ENCODE results near the gene TMEM144. TPM values are rescaled to one million over a fixed set of nuclear protein-coding genes. Genes with fewer than 3 reads are reported as not detected.
"Not testable (repeated sequence)": the region's sequence is repeated elsewhere in the genome, so short reads cannot be mapped to it uniquely, and the experiment has no call there.

The TMEM144 gene
- total RNA-seq, 1 donor from 2014 or later = 2.4 TPM

GRCh38 chr4:158189422-158189821, 20.9 kb upstream of the TMEM144 start:
- no peak for FAIRE-seq
- DNase-seq (ENCODE audit: low spot score in 2 of 2) = no peak

GRCh38 chr4:158190718-158191117, 19.6 kb upstream of the TMEM144 start:
- no peak for FAIRE-seq
- DNase-seq (ENCODE audit: low spot score in 2 of 2) = no peak

DNA sequence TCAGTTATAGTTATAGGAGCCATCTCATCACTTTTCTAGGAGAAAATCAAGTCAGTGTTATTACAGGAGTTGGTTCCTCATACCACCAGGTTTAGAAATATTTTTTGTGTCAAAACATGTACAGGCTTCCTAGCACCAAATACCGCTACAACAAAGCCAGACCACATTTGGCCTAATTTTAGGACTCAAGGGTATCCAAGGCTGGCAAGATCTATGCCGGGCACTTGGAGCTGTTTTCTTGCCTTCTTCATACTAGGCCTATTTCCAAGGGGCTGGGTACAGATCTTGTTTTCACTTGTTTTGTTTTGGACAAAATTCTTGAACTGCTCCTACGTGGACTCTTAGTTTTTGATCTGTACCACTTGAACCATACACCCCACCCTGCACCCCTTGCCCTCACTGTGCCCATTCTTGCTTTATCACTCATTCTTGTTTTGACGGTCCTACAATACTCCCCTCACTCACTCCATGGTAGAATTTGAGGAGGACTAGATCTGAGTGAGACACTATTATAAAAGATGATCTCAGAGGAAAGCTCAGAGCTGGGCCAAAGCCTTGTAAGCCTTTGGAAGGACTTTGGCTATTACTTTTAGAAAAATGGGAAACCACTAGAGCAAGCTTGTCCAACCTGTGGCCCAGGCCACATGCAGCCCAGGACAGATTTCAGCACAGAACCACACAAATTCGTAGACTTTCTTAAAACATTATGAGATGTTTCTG, 17.7 kb upstream of the TMEM144 start:
- no peak for FAIRE-seq
- DNase-seq (ENCODE audit: low spot score in 2 of 2) = no peak

GRCh38 chr4:158193171-158193749, 17.0 kb upstream of the TMEM144 start:
- no peak for DNase-seq (ENCODE audit: low spot score in 2 of 2)
- peak; percentile 79 for FAIRE-seq

GRCh38 chr4:158195297-158195696, 15.0 kb upstream of the TMEM144 start:
- no peak for FAIRE-seq
- DNase-seq (ENCODE audit: low spot score in 2 of 2) = no peak

- no peak for FAIRE-seq
- no peak for DNase-seq (ENCODE audit: low spot score in 2 of 2)
Observed at GRCh38 chr4:158197194-158197776, 13.0 kb upstream of the TMEM144 start.

DNA sequence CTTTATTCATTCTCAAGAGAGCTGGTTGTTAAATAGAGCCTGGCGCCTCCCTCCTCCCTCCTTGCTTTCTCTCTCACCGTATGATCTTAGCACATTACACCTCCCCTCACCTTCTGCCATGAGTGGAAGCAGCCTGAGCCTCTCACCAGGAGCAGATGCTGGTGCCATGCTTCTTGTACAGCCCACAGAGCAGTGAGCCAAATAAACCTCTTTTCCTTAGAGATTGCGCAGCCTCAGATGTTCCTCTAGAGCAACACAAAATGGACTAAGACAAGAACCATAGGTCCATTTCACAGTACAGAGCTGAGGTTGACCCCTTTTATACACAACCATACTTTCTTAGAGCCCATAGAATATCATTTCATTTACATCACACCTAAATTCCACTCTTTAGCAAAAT, 10.1 kb upstream of the TMEM144 start:
- FAIRE-seq = no peak
- DNase-seq (ENCODE audit: low spot score in 2 of 2) = no peak

GRCh38 chr4:158201322-158201721, 9.0 kb upstream of the TMEM144 start:
- no peak for FAIRE-seq
- DNase-seq (ENCODE audit: low spot score in 2 of 2) = no peak

GRCh38 chr4:158201876-158202275, 8.4 kb upstream of the TMEM144 start:
- no peak for DNase-seq (ENCODE audit: low spot score in 2 of 2)
- no peak for FAIRE-seq

DNA sequence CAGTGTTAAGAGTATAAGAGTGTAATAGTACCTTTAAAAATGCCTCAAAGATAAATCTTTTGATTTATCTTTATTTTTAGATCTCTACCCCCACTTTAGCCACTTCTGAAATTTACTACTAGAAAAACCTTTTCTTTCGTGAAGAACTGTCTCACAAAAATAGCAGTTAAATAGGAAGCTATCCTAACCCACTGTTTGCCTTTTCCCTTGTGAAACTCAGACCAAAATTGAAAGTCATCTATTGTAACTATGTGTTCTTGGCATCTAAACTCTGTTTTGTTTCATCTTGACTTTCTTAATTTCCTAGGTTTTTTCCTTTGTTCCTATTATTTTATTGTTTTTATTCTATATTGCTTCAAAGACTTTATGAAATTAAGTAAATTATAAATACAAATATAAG, 7.8 kb upstream of the TMEM144 start:
- FAIRE-seq = peak; percentile 3

GRCh38 chr4:158203436-158203835, 6.8 kb upstream of the TMEM144 start:
- DNase-seq (ENCODE audit: low spot score in 2 of 2) (no peak), FAIRE-seq (no peak)

More for the DNA sequence above, 7.8 kb upstream of the TMEM144 start:
- DNase-seq (ENCODE audit: low spot score in 2 of 2) = no peak

- DNase-seq (ENCODE audit: low spot score in 2 of 2) (no peak), FAIRE-seq (peak; percentile 99)
Observed at GRCh38 chr4:158203929-158204328, 6.4 kb upstream of the TMEM144 start.

DNA sequence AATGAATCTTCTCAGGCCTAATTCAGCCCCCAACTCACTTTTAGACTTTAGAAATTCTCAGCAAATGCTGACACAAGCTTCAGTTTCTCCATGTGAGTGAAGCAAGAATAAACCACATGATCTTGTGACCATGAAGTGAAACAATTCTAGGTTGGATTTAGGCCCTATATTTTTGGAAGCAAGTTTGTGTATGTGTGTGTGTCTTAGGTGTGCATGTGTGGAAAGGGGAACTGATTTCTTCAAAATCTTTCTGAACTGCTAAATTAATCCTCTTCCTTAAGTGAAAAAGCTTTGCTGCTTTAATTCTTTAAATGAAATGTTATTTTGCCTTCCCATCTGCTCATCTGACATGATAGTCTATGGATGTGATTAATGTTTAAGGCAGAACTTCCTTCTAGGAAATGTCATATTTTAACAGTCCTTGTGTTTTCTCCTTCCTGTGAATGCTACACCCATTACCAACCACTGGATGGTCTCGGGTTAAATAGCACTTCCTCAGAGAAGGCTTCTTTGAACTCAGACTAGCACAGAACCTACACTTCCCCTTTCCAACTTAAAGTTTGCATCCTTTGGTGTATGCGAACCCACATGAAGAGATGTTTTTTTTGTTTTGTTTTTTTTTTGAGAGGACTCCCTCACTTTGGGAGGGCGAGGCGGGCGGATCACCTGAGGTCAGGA, 1.2 kb upstream of the TMEM144 start:
- FAIRE-seq = no peak
- no peak for DNase-seq (ENCODE audit: low spot score in 2 of 2)

DNA sequence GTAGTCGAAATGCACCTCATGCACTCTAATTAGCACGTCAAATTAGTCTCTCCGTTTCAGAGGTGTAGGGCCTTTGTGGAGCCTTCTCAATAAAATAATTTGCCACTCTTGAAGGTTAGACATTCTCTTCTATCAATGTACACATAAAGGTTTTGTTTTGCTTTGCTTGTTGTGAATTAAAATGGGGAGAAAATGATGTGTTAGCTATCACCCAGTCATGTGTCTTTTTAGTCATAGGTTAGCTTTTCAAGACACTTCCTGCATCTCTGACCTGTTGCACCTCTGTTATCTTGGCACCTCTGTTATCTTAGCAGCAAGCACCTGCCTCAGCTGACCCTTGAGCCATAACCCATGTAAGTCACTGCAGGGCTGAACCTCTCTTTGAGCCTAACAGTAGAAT, 936 bp downstream of the TMEM144 start:
- FAIRE-seq (no peak), DNase-seq (ENCODE audit: low spot score in 2 of 2) (no peak)

DNA sequence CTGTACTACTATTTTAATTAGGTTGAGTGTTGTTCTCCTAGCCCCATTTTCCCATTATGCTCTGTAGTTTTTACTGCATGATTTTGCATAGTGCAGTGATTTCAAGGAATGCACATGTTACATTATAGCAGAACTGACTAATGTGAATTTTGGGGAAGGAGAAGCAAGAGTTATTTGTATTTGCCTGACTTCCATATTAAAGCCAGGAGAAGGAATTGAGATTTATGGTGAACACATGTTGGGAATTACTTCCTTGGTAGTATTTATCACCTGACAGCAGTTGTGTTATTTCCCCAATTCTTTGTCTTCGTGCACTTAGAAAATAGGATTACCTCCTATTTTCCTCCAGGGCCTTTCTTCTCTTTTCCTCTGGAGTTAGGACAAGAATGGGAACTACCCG, 3.2 kb downstream of the TMEM144 start:
- FAIRE-seq (no peak), DNase-seq (ENCODE audit: low spot score in 2 of 2) (no peak)

DNA sequence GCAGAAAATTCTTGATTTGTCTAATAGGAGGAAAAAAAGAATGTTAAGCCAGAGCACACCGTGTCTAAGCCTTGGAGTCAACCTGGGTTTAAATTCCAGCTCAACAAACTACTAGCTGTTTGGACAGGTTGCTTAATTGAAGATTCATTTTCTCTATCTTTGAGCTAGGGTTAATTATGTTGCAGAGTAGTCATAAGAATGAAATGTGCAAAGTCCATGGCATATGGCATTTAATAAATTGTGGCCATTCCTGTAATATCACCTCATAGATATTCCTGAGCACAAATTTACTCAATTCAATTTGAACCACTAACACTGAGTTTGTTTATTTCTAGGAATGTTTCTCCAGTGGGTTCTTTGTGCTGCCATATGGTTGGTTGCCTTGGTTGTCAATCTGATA, 4.6 kb downstream of the TMEM144 start:
- no peak for DNase-seq (ENCODE audit: low spot score in 2 of 2)
- no peak for FAIRE-seq

GRCh38 chr4:158217763-158218162, 7.5 kb downstream of the TMEM144 start:
- FAIRE-seq = no peak
- DNase-seq (ENCODE audit: low spot score in 2 of 2) = no peak

DNA sequence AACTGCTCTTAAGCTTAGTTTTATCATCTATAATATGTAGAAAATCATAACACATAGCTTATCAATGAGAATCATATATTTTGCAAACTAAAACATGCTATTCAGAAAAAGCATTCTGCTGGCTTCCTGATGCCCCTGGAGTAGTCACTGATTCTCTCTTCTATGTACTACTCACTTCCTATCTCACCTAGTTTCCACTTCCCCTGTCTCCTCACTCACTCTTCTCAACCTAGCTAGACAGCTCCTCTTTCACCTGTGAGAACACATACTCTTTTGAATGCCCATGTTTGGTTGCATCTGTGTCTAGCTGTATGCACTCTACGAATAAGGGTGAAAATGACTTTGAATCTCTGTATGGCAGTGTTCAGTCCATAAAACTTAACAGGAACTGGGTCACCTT, 9.3 kb downstream of the TMEM144 start:
- DNase-seq (ENCODE audit: low spot score in 2 of 2) (no peak), FAIRE-seq (no peak)

DNA sequence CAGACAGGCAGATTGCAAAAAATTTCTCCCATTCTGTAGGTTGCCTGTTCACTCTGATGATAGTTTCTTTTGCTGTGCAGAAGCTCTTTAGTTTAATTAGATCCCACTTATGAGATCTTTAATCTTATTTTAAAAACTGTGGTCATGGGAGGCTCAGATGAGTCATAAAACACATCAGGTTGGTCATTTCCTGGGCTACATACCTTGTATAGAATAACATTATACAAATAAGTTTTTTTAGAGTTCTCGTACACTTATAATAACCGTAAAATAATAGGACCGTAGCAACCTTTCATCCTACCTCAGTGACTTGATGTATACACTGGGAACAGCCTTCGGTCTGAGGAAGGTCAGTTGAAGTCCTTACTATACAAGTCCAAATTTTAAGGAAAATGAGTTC, 14.0 kb downstream of the TMEM144 start:
- not testable (repeated sequence) for DNase-seq (ENCODE audit: low spot score in 2 of 2); FAIRE-seq

DNA sequence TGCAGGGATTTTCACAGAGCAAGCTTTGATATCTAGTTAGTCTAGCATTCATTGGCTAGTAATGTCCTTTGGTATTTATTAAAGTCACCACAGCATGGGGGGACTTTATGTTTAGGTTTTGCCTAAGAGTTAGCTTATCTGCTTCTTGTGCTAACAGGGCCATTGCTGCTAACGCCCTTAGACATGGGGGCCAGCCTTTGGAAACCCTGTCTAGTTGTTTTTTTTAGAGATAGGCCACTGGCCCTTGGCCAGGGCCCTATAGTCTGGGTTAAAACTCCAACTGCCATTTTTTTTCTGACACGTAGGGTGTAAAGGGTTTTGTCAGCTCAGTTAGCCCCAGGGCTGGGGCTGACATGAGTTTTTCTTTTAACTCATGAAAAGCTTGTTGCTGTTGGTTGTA, 14.7 kb downstream of the TMEM144 start:
- not testable (repeated sequence) for FAIRE-seq; DNase-seq (ENCODE audit: low spot score in 2 of 2)

GRCh38 chr4:158227880-158228279, 17.6 kb downstream of the TMEM144 start:
- not testable (repeated sequence) for DNase-seq (ENCODE audit: low spot score in 2 of 2); FAIRE-seq
